VCaP (cell line): ENCODE data around the gene KRTAP20-1.

Experiments
- H3K27ac ChIP-seq: fragments of 450-650 bp; 2 replicates; pipeline ENCODE4 v1.5.1; 2017
- TF ChIP-seq, protein P1 (sequence below): fragments of 450-650 bp; conservative IDR thresholded peaks from 2 replicates; pipeline ENCODE4 v1.5.1; 2017; ENCODE audit warnings: mild to moderate bottlenecking, moderate library complexity

The KRTAP20-1 gene

DNA sequence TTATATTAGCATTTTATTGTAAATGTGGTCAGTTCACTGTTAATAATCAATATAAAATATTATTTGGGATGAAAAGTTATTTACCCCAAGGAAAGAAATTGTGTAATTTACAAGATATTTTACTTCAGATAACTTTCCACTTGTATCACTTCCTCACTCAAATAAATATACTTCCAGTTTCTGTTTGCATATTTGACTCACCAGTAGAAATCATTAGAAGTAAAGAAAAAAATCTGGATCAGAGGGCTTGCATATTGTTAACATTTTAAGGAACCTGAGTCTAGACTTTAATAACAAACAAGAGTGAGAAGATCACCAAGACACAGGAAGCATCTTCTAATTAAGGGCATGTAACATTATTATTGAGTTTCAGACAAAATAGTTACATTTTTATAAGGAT lies 3.9 kb downstream of the KRTAP20-1 start:
- TF ChIP-seq, protein P1, sequence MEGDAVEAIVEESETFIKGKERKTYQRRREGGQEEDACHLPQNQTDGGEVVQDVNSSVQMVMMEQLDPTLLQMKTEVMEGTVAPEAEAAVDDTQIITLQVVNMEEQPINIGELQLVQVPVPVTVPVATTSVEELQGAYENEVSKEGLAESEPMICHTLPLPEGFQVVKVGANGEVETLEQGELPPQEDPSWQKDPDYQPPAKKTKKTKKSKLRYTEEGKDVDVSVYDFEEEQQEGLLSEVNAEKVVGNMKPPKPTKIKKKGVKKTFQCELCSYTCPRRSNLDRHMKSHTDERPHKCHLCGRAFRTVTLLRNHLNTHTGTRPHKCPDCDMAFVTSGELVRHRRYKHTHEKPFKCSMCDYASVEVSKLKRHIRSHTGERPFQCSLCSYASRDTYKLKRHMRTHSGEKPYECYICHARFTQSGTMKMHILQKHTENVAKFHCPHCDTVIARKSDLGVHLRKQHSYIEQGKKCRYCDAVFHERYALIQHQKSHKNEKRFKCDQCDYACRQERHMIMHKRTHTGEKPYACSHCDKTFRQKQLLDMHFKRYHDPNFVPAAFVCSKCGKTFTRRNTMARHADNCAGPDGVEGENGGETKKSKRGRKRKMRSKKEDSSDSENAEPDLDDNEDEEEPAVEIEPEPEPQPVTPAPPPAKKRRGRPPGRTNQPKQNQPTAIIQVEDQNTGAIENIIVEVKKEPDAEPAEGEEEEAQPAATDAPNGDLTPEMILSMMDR = no peak
- H3K27ac ChIP-seq = no peak overlapping the region

DNA sequence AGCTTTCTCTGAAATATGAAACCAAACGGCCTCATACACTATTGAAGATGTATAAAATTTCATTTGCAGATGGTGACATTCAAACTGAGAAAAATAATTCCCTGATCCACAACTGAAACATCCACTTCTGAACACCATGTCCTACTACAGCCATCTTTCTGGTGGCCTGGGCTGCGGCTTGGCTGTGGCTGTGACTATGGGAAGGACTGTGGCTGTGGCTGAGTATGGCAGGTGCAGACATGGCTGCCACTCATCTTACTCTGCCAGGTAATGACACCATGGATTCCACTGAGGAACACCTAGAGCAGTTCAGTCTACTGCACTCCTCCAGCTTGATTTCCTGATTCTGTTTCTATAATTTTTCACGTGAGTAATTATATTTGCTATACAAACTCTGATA lies 4.3 kb downstream of the KRTAP20-1 start, which contains the start of gene KRTAP20-4:
Gene KRTAP20-4 (plus strand): TSS at position 106 of the 400 bp plus-strand sequence.
- TF ChIP-seq, protein P1 = no peak
- no peak within 1 kb of the TSS for H3K27ac ChIP-seq

DNA sequence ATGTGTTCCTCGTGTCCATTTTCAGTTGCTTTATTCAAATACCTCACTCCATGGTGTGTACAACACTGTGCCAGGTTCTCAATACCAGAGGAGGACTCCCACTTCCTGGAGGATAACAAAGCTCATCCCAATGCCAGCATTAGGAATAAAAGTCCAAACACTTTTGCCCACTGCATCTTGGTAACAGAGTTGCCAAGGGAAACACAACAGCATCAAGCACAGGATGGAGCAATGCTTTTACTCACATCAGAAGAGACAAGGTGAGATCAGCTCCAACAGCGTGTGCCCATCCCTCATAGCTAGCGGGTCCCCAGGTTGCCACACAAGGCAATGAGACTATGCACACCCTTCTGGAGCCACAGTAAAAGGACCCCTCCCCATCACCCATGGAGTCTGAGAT lies 7.1 kb downstream of the KRTAP20-1 start:
- TF ChIP-seq, protein P1 = no peak
- H3K27ac ChIP-seq = no peak overlapping the region

DNA sequence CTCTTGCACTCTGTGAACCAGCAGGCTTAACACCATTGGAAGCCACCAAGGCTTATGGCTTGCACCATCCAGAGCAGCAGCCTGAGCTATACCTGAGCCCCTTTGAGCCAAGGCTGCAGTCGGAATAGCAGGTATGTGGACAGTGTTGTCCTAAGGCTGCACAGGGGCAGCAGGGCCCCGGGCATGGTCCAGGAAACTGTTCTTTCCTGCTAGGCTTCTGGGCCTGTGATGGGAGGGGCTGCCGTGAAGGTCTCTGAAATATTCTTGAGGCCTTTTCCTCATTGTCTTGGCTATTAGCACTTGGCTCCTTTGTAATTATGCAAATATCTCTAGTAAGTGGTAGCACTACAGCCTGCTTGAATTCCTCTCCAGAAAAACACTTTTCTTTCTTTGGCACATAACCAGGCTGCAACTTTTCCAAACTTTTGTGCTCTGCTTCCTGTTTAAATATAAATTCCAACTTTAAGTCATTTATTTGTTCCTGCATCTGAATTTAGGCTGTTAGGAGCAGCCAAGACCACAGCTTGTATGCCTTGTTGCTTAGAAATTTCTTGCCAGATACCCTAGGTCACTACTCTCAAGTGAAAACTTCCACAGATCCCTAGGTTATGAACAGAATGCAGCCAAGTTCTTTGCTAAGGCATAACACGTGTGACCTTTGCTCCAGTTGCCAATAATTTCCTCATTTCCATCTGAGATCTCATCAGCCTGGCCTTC lies 9.4 kb downstream of the KRTAP20-1 start:
- H3K27ac ChIP-seq = no peak overlapping the region
- TF ChIP-seq, protein P1 = no peak

DNA sequence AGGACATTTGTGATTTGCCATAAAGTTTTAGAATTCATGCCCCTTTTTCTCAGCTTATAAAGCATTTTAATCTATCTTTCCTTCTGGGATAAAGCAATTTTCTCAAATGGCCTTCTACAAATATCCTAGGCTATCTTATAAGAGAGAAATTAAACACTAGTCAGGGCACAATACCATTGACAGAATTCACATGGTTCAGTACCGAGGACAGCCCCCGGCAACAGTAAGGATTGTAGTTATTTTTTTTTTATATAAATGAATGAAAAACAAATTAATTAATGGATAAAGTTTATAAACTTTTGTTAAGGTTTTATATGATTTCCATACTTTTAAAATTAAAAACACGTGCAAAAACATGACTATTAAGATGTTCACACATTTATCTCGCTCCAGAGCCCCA lies 11.9 kb downstream of the KRTAP20-1 start:
- TF ChIP-seq, protein P1 = no peak
- no peak overlapping the region for H3K27ac ChIP-seq

DNA sequence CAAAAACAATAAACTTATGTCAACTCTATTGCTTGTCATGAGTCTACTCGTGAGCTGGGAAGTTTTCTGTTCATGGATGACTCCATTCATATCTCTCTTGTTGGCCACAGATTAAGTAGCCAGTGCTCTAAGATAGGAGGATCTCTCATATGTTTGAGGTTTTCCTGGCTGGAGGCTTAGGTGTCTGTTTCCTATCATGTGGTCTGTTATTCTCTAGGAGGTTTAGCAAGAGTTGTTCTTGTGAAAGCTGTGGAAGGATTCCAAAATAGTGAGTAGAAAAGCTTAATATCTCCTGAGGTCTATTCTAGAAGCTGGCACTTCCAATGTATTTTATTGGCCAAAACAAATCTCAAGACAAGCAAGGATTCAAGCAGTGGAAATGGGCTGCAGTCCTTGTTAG lies 13.0 kb downstream of the KRTAP20-1 start:
- H3K27ac ChIP-seq = no peak overlapping the region
- TF ChIP-seq, protein P1 = no peak

DNA sequence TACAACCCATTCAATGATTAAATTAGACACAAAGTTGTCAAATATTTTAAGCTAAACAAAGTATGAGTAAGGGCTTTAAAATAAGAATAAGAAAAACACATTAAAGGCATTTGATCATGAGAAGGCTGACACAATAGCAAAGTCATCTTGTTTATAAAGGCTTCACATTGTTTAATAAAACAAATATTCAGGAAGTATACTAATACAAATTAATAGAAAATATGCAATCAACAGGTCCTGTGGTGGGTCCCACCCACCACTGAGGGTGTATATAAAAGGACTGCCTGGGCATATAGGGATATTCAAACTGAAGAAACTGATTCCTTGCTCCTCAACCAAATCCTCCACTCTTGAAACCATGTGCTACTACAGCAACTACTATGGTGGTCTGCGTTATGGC lies 18.7 kb downstream of the KRTAP20-1 start, which contains the start of gene KRTAP20-2:
Gene KRTAP20-2 (plus strand): TSS at position 301 of the 400 bp plus-strand sequence. CDS start 58 bp downstream, at position 359.
- H3K27ac ChIP-seq = no peak within 1 kb of the TSS
- TF ChIP-seq, protein P1 = no peak
